OCI-LY3 (cell line): ENCODE data around the gene ST7.

ENCODE experiments used
- H2AFZ ChIP-seq: fragments of 200-600, 300-600 bp; shearing (Covaris generic); 2 replicates; pipeline ENCODE4 v1.6.0; 2014; ENCODE audit warnings: antibody characterized with exemption, low read depth, low read length
- H3K27ac ChIP-seq: fragments of 200-600, 300-600 bp; sonication (generic); 2 replicates; pipeline ENCODE4 v1.5.1; 2014; ENCODE audit warnings: mild to moderate bottlenecking, low read length, moderate library complexity, mixed read lengths
- H3K27me3 ChIP-seq: fragments of 200-600, 300-600 bp; sonication (generic); 2 replicates; pipeline ENCODE4 v1.6.1; 2014; ENCODE audit warnings: low read depth, low read length, mixed read lengths
- H3K36me3 ChIP-seq: fragments of 200-600, 300-600 bp; sonication (generic); replicated peaks from 2 replicates; pipeline ENCODE3; 2014; ENCODE audit warnings: low read depth, low read length, mixed read lengths
- H3K4me1 ChIP-seq: fragments of 300-600, 200-600 bp; sonication (generic); 2 replicates; pipeline ENCODE4 v1.6.1; 2014; ENCODE audit warnings: low read length, mixed read lengths
- H3K4me2 ChIP-seq: fragments of 200-600, 300-600 bp; sonication (generic); 2 replicates; pipeline ENCODE4 v1.6.1; 2014; ENCODE audit warnings: low read length, mixed read lengths
- H3K4me3 ChIP-seq: fragments of 300-600, 200-600 bp; sonication (generic); 2 replicates; pipeline ENCODE4 v1.5.1; 2014; ENCODE audit warnings: antibody characterized with exemption, mild to moderate bottlenecking, low read length, moderate library complexity
- H3K79me2 ChIP-seq: fragments of 300-600, 200-600 bp; shearing (Covaris generic); 2 replicates; pipeline ENCODE4 v1.6.1; 2014; ENCODE audit warnings: mild to moderate bottlenecking, low read length, mixed read lengths
- H3K9ac ChIP-seq: fragments of 300-600, 200-600 bp; shearing (Covaris generic); 2 replicates; pipeline ENCODE4 v1.6.0; 2014; ENCODE audit warnings: mild to moderate bottlenecking, low read length, moderate library complexity
- H3K9me3 ChIP-seq: fragments of 200-600, 300-600 bp; shearing (Covaris generic); 2 replicates; pipeline ENCODE4 v1.6.1; 2014; ENCODE audit warnings: low read length, mixed read lengths; ENCODE audit not compliant: insufficient read depth
- H4K20me1 ChIP-seq: fragments of 200-600, 300-600 bp; sonication (generic); 2 replicates; pipeline ENCODE4 v1.6.1; 2016; ENCODE audit warnings: low read length, mixed read lengths; ENCODE audit not compliant: insufficient read depth
- EZH2phosphoT487 ChIP-seq: fragments of 200-600 bp; shearing (Covaris generic); IDR thresholded peaks from 2 replicates; pipeline ENCODE4 v1.6.1; 2018; ENCODE audit warnings: antibody characterized with exemption, mixed run types, low read depth
- TF ChIP-seq, protein P1 (sequence below): fragments of 200-600, 300-600 bp; sonication (generic); IDR thresholded peaks from 2 replicates; pipeline ENCODE4 v1.5.1; 2014; ENCODE audit warnings: antibody characterized with exemption, low read length, low read depth

The ST7 gene

DNA sequence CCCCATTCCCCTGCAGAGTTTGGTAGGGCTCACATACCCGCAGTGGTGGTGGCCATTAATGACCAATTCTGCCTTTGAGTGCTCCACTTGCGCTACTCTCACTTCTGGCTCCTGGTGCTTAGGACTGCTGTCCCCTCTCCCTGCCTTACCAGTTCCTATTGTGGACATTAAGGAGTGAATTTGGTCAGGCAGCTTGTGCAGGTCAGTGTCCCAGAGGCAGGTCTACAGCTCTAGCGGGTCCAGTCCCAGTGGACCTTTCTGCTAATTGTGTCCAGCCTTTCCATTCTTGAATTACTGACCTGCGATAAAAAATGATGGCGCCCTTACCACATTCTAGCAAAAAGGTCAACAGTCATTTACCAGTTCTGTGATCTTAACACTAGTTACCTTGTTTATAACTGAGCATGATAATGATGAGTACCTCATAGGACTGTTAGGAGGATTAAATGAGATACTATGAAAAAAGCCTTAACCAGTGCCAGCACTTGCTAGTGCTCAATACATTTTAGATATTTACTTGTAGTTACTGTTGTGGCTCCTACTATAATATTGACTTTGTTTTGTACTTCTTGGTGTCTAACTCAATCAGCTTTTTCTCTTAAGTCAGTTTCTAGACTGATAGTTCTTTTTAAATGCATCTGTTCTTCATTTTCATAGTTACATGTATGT lies 14.1 kb downstream of the ST7 start:
- H4K20me1 ChIP-seq, result peaks cover 55% of the 10 kb centered on the region
- no peaks in the 10 kb centered on the region for H3K27me3 ChIP-seq
- H3K4me3 ChIP-seq, result no peak overlapping the region
- no peak overlapping the region for H3K9ac ChIP-seq
- H3K79me2 ChIP-seq, result peaks cover 89% of the 10 kb centered on the region
- no peak overlapping the region for H3K4me2 ChIP-seq
- no peak overlapping the region for H3K27ac ChIP-seq
- peaks cover 4% of the 10 kb centered on the region for H3K36me3 ChIP-seq
- H3K9me3 ChIP-seq, result no peaks in the 10 kb centered on the region
- peaks cover 29% of the 10 kb centered on the region for H3K4me1 ChIP-seq
- no peak for TF ChIP-seq EZH2phosphoT487
- TF ChIP-seq, protein P1, sequence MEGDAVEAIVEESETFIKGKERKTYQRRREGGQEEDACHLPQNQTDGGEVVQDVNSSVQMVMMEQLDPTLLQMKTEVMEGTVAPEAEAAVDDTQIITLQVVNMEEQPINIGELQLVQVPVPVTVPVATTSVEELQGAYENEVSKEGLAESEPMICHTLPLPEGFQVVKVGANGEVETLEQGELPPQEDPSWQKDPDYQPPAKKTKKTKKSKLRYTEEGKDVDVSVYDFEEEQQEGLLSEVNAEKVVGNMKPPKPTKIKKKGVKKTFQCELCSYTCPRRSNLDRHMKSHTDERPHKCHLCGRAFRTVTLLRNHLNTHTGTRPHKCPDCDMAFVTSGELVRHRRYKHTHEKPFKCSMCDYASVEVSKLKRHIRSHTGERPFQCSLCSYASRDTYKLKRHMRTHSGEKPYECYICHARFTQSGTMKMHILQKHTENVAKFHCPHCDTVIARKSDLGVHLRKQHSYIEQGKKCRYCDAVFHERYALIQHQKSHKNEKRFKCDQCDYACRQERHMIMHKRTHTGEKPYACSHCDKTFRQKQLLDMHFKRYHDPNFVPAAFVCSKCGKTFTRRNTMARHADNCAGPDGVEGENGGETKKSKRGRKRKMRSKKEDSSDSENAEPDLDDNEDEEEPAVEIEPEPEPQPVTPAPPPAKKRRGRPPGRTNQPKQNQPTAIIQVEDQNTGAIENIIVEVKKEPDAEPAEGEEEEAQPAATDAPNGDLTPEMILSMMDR, result no peak
- no peak overlapping the region for H2AFZ ChIP-seq

DNA sequence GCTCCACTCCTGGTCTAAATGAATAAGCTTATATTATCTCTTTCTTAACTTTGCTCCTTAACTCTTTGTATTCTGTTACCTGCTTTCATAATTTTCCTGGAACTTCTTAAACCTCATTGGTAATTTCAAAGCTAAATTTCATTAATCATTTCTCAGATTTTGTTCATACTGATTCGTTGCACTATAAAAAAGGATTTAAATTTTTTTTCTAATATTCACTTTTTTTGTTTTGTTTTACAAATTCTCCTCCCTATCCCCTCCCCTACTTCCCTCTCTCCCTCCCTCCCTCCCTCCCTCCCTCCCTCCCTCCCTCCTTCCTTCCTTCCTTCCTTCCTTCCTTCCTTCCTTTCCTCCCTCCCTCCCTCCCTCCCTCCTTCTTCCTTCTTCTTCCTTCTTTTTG lies 14.7 kb downstream of the ST7 start:
- Histone ChIP-seq H3K9ac (no peak overlapping the region), H3K79me2 (peaks cover 89% of the 10 kb centered on the region), H3K4me3 (no peak overlapping the region)

GRCh38 chr7:116968631-116969030 lies 15.3 kb downstream of the ST7 start:
- H2AFZ ChIP-seq, result no peak overlapping the region
- peaks cover 20% of the 10 kb centered on the region for H3K4me1 ChIP-seq
- H3K9me3 ChIP-seq, result no peaks in the 10 kb centered on the region
- TF ChIP-seq, protein P1, result no peak
- TF ChIP-seq EZH2phosphoT487, result no peak
- H3K4me3 ChIP-seq, result no peak overlapping the region
- H4K20me1 ChIP-seq, result peaks cover 50% of the 10 kb centered on the region
- H3K36me3 ChIP-seq, result peaks cover 4% of the 10 kb centered on the region
- no peaks in the 10 kb centered on the region for H3K27me3 ChIP-seq
- no peak overlapping the region for H3K4me2 ChIP-seq
- peaks cover 89% of the 10 kb centered on the region for H3K79me2 ChIP-seq
- no peak overlapping the region for H3K27ac ChIP-seq
- no peak overlapping the region for H3K9ac ChIP-seq

More for the DNA sequence above, 14.7 kb downstream of the ST7 start:
- Histone ChIP-seq H3K36me3 (peaks cover 4% of the 10 kb centered on the region), H3K27me3 (no peaks in the 10 kb centered on the region), H3K27ac (no peak overlapping the region), H4K20me1 (peaks cover 51% of the 10 kb centered on the region), H3K9me3 (no peaks in the 10 kb centered on the region), H3K4me1 (peaks cover 25% of the 10 kb centered on the region), H3K4me2 (no peak overlapping the region), H2AFZ (no peak overlapping the region)
- TF ChIP-seq, protein P1, result no peak
- TF ChIP-seq EZH2phosphoT487, result no peak

DNA sequence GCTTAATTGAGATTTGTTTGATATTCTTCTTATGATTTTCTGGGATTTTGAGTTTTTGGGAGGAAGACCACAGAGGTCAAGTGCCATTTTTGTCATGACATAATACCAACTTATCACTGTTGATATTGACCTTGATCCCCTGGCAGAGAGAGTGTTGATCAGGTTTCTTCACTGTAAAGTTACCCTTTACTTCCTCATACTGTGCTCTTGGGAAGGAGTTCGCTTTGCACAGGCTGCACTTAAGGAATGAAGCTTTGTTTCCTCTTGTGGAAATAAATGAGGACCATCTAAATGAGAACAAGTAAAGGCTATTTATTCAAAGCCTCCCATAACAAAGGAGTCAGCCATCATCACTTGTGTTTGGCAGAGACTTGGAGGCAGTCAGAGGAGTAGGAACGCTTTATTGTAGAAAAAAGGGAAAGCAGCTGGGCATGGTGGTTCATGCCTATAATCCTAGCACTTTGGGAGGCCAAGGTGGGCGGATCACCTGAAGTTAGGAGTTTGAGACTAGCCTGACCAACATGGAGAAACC lies 16.1 kb downstream of the ST7 start:
- Histone ChIP-seq H3K9ac (no peak overlapping the region), H3K4me3 (no peak overlapping the region), H3K4me2 (no peak overlapping the region), H2AFZ (no peak overlapping the region), H3K9me3 (no peaks in the 10 kb centered on the region), H3K79me2 (peaks cover 83% of the 10 kb centered on the region), H3K36me3 (peaks cover 4% of the 10 kb centered on the region), H3K27ac (no peak overlapping the region), H3K4me1 (peaks cover 15% of the 10 kb centered on the region), H4K20me1 (peaks cover 43% of the 10 kb centered on the region), H3K27me3 (no peaks in the 10 kb centered on the region)
- TF ChIP-seq, protein P1, result no peak
- no peak for TF ChIP-seq EZH2phosphoT487
